ENCODE measurements around the gene DNAH12. TPM values are rescaled to one million over a fixed set of nuclear protein-coding genes. Genes with fewer than 3 reads are reported as not detected.

The DNAH12 gene
- total and polyA plus RNA-seq, 2 experiments from 2014 or later = not detected

- Mint-ChIP-seq H3K9me3 (no peaks in the 10 kb centered on the region), H3K36me3 (ENCODE audit: low read depth) (no peaks in the 10 kb centered on the region), H3K27ac (no peak overlapping the region), H3K27me3 (ENCODE audit: insufficient read depth, low read depth, poor library complexity) (peaks cover 5% of the 10 kb centered on the region), H3K4me1 (no peaks in the 10 kb centered on the region), H3K4me3 (no peak overlapping the region)
- Histone ChIP-seq H3K79me2 (replicated peaks; ENCODE audit: insufficient read depth) (no peaks in the 10 kb centered on the region), H3K9me2 (ENCODE audit: insufficient read depth) (no peaks in the 10 kb centered on the region), H3K27me3 (ENCODE audit: insufficient read depth) (no peaks in the 10 kb centered on the region), H4K20me1 (replicated peaks; ENCODE audit: insufficient read depth) (no peaks in the 10 kb centered on the region), H3K27ac (ENCODE audit: low read depth) (no peak overlapping the region), H3F3A (replicated peaks; ENCODE audit: low read depth) (no peaks in the 10 kb centered on the region), H2AFZ (no peak overlapping the region; the same call in 1 of the 2 replicates), H3K36me3 (ENCODE audit: insufficient read depth) (no peaks in the 10 kb centered on the region), H3K4me2 (no peak overlapping the region), H3K4me1 (ENCODE audit: insufficient read depth) (no peaks in the 10 kb centered on the region), H3K4me3 (no peak overlapping the region)
- TF ChIP-seq NANOG (IDR thresholded peaks at IDR 0.05; ENCODE audit: borderline replicate concordance) (no peak), CREB1 (CRISPR knock-in tag; IDR thresholded peaks at IDR 0.05; ENCODE audit: low read depth) (no peak), ETS1 (IDR thresholded peaks at IDR 0.05) (no peak), EZH2 (IDR thresholded peaks at IDR 0.05; ENCODE audit: low read depth, unreplicated experiment) (no peak)
- DNase-seq (ENCODE audit: low spot score) (no peak), ATAC-seq (no peak)
Observed at GRCh38 chr3:57500506-57500905, 43.6 kb downstream of the DNAH12 start.

- H3K4me1 Mint-ChIP-seq = no peaks in the 10 kb centered on the region
- ATAC-seq (no peak), DNase-seq (ENCODE audit: low spot score) (no peak)
- no peaks in the 10 kb centered on the region for H3K36me3 Mint-ChIP-seq (ENCODE audit: low read depth)
- peaks cover 5% of the 10 kb centered on the region for H3K27me3 Mint-ChIP-seq (ENCODE audit: insufficient read depth, low read depth, poor library complexity)
- H3K9me2 ChIP-seq (ENCODE audit: insufficient read depth) = no peaks in the 10 kb centered on the region
- no peak overlapping the region for H3K27ac ChIP-seq (ENCODE audit: low read depth)
- H3K9me3 Mint-ChIP-seq = no peaks in the 10 kb centered on the region
- no peaks in the 10 kb centered on the region for H4K20me1 ChIP-seq (replicated peaks; ENCODE audit: insufficient read depth)
- H3K36me3 ChIP-seq (ENCODE audit: insufficient read depth) = no peaks in the 10 kb centered on the region
- H3K4me3 Mint-ChIP-seq = no peak overlapping the region
- H3K4me2 ChIP-seq = no peak overlapping the region
- no peak overlapping the region for H3K4me3 ChIP-seq
- H3K27me3 ChIP-seq (ENCODE audit: insufficient read depth) = no peaks in the 10 kb centered on the region
- H3K79me2 ChIP-seq (replicated peaks; ENCODE audit: insufficient read depth) = no peaks in the 10 kb centered on the region
- no peaks in the 10 kb centered on the region for H3K4me1 ChIP-seq (ENCODE audit: insufficient read depth)
- H3F3A ChIP-seq (replicated peaks; ENCODE audit: low read depth) = no peaks in the 10 kb centered on the region
- H2AFZ ChIP-seq = no peak overlapping the region
- no peak overlapping the region for H3K27ac Mint-ChIP-seq
- TF ChIP-seq CREB1 (CRISPR knock-in tag; IDR thresholded peaks at IDR 0.05; ENCODE audit: low read depth) = no peak
- TF ChIP-seq ZNF331 (CRISPR knock-in tag; IDR thresholded peaks at IDR 0.05; ENCODE audit: low read depth) = no peak
- no peak for TF ChIP-seq EZH2 (IDR thresholded peaks at IDR 0.05; ENCODE audit: low read depth, unreplicated experiment)
- TF ChIP-seq EZH2phosphoT487 (IDR thresholded peaks at IDR 0.05; ENCODE audit: unreplicated experiment) = no peak
- no peak for TF ChIP-seq POLR2AphosphoS5 (IDR thresholded peaks at IDR 0.05; ENCODE audit: low read depth)
- TF ChIP-seq REST (IDR thresholded peaks at IDR 0.05; ENCODE audit: unreplicated experiment) = no peak
- TF ChIP-seq JUNB (IDR thresholded peaks at IDR 0.05; ENCODE audit: unreplicated experiment) = no peak
- no peak for TF ChIP-seq ETS1 (IDR thresholded peaks at IDR 0.05)
- no peak for TF ChIP-seq NANOG (IDR thresholded peaks at IDR 0.05; ENCODE audit: borderline replicate concordance)
- TF ChIP-seq ZNF114 (CRISPR knock-in tag; IDR thresholded peaks at IDR 0.05) = no peak
- no peak for TF ChIP-seq CTCF (conservative IDR thresholded peaks at IDR 0.05; ENCODE audit: low read depth in 2 of 2)
- TF ChIP-seq STAT1 (IDR thresholded peaks at IDR 0.05; ENCODE audit: unreplicated experiment) = no peak
Observed at GRCh38 chr3:57497904-57498303, 46.2 kb downstream of the DNAH12 start.

All from GM23338 (cell line).